Stimulated activated memory B cell treated with anti-CD40 and anti-IgM and Interleukin-4, amounts not matched to agents 10 μg/mL and 1 μg/mL and 100 μg/mL, for 72 hours (primary cell): ENCODE measurements around the gene ADAMTS2.
"Not testable (repeated sequence)": the region's sequence is repeated elsewhere in the genome, so short reads cannot be mapped to it uniquely, and the experiment has no call there.

Source experiments
- ATAC-seq: fragments of 150-1000 bp; cut with Tn5 transposase; 2 replicates; pipeline ENCODE4 v1.10.0; 2021
- H3K27ac Mint-ChIP-seq: one replicate; pipeline ENCODE4 v1.8.0; 2022; ENCODE audit warnings: mild to moderate bottlenecking, mixed read lengths
- H3K27me3 Mint-ChIP-seq: one replicate; pipeline ENCODE4 v1.8.0; 2022; ENCODE audit warnings: mixed read lengths
- H3K36me3 Mint-ChIP-seq: one replicate; pipeline ENCODE4 v1.8.0; 2022; ENCODE audit warnings: mixed read lengths
- H3K4me1 Mint-ChIP-seq: one replicate; pipeline ENCODE4 v1.8.0; 2022; ENCODE audit warnings: mixed read lengths
- H3K4me3 Mint-ChIP-seq: one replicate; pipeline ENCODE4 v1.8.0; 2022; ENCODE audit warnings: mild to moderate bottlenecking, moderate library complexity, mixed read lengths
- H3K9me3 Mint-ChIP-seq: one replicate; pipeline ENCODE4 v1.8.0; 2022; ENCODE audit warnings: mixed read lengths

ADAMTS2 gene

GRCh38 chr5:179294131-179294780 lies 51.0 kb downstream of the ADAMTS2 start:
- no peak overlapping the region for H3K27ac Mint-ChIP-seq
- no peaks in the 10 kb centered on the region for H3K36me3 Mint-ChIP-seq
- no peak overlapping the region for H3K4me3 Mint-ChIP-seq
- H3K4me1 Mint-ChIP-seq = no peaks in the 10 kb centered on the region
- peaks cover 9% of the 10 kb centered on the region for H3K9me3 Mint-ChIP-seq
- H3K27me3 Mint-ChIP-seq = peaks cover 32% of the 10 kb centered on the region
- no peak for ATAC-seq

- Mint-ChIP-seq H3K36me3 (no peaks in the 10 kb centered on the region), H3K4me1 (no peaks in the 10 kb centered on the region), H3K4me3 (no peak overlapping the region), H3K27ac (no peak overlapping the region), H3K9me3 (peaks cover 3% of the 10 kb centered on the region), H3K27me3 (peaks cover 26% of the 10 kb centered on the region)
- no peak for ATAC-seq
These were observed 52.3 kb downstream of the ADAMTS2 start for GRCh38 chr5:179292681-179293635.

- peaks cover 19% of the 10 kb centered on the region for H3K27me3 Mint-ChIP-seq
- no peak overlapping the region for H3K27ac Mint-ChIP-seq
- H3K36me3 Mint-ChIP-seq = no peaks in the 10 kb centered on the region
- H3K4me3 Mint-ChIP-seq = no peak overlapping the region
- ATAC-seq = no peak
- peaks cover 2% of the 10 kb centered on the region for H3K9me3 Mint-ChIP-seq
- H3K4me1 Mint-ChIP-seq = no peaks in the 10 kb centered on the region
These were observed 53.1 kb downstream of the ADAMTS2 start for GRCh38 chr5:179292202-179292601.

GRCh38 chr5:179290681-179291540 lies 54.4 kb downstream of the ADAMTS2 start:
- no peak for ATAC-seq
- Mint-ChIP-seq H3K27ac (no peak overlapping the region), H3K36me3 (no peaks in the 10 kb centered on the region), H3K27me3 (peaks cover 28% of the 10 kb centered on the region), H3K9me3 (peaks cover 2% of the 10 kb centered on the region), H3K4me3 (no peak overlapping the region), H3K4me1 (no peaks in the 10 kb centered on the region)

- no peak for ATAC-seq
- Mint-ChIP-seq H3K9me3 (peaks cover 2% of the 10 kb centered on the region), H3K36me3 (no peaks in the 10 kb centered on the region), H3K4me1 (no peaks in the 10 kb centered on the region), H3K4me3 (no peak overlapping the region), H3K27me3 (peaks cover 19% of the 10 kb centered on the region), H3K27ac (no peak overlapping the region)
These were observed 55.4 kb downstream of the ADAMTS2 start for GRCh38 chr5:179289756-179290385.

GRCh38 chr5:179288809-179289185 lies 56.5 kb downstream of the ADAMTS2 start:
- H3K4me3 Mint-ChIP-seq = no peak overlapping the region

GRCh38 chr5:179288101-179288808 lies 57.0 kb downstream of the ADAMTS2 start:
- H3K9me3 Mint-ChIP-seq = peaks cover 2% of the 10 kb centered on the region
- H3K36me3 Mint-ChIP-seq = no peaks in the 10 kb centered on the region
- H3K27ac Mint-ChIP-seq = no peak overlapping the region
- H3K4me1 Mint-ChIP-seq = no peaks in the 10 kb centered on the region
- H3K27me3 Mint-ChIP-seq = peaks cover 15% of the 10 kb centered on the region
- ATAC-seq = no peak
- no peak overlapping the region for H3K4me3 Mint-ChIP-seq

More at GRCh38 chr5:179288809-179289185, 56.5 kb downstream of the ADAMTS2 start:
- ATAC-seq = no peak
- H3K36me3 Mint-ChIP-seq = no peaks in the 10 kb centered on the region
- peaks cover 2% of the 10 kb centered on the region for H3K9me3 Mint-ChIP-seq
- H3K27ac Mint-ChIP-seq = no peak overlapping the region
- no peaks in the 10 kb centered on the region for H3K4me1 Mint-ChIP-seq
- peaks cover 15% of the 10 kb centered on the region for H3K27me3 Mint-ChIP-seq

GRCh38 chr5:179287631-179288030 lies 57.6 kb downstream of the ADAMTS2 start:
- no peak overlapping the region for H3K4me3 Mint-ChIP-seq
- H3K27ac Mint-ChIP-seq = no peak overlapping the region
- no peaks in the 10 kb centered on the region for H3K36me3 Mint-ChIP-seq
- H3K9me3 Mint-ChIP-seq = peaks cover 2% of the 10 kb centered on the region
- H3K4me1 Mint-ChIP-seq = no peaks in the 10 kb centered on the region
- no peak for ATAC-seq
- peaks cover 15% of the 10 kb centered on the region for H3K27me3 Mint-ChIP-seq

- H3K4me3 Mint-ChIP-seq = no peak overlapping the region
These were observed 58.2 kb downstream of the ADAMTS2 start for GRCh38 chr5:179287071-179287470.

GRCh38 chr5:179285776-179286162 lies 59.5 kb downstream of the ADAMTS2 start:
- H3K4me3 Mint-ChIP-seq = not testable (repeated sequence)

More at GRCh38 chr5:179287071-179287470, 58.2 kb downstream of the ADAMTS2 start:
- peak; percentile 14 for ATAC-seq
- Mint-ChIP-seq H3K4me1 (no peaks in the 10 kb centered on the region), H3K36me3 (no peaks in the 10 kb centered on the region), H3K27ac (no peak overlapping the region), H3K9me3 (peaks cover 6% of the 10 kb centered on the region), H3K27me3 (peaks cover 15% of the 10 kb centered on the region)

GRCh38 chr5:179284751-179285631 lies 60.3 kb downstream of the ADAMTS2 start:
- Mint-ChIP-seq H3K4me3 (no peak overlapping the region), H3K27ac (no peak overlapping the region), H3K27me3 (peaks cover 15% of the 10 kb centered on the region), H3K4me1 (no peaks in the 10 kb centered on the region), H3K36me3 (no peaks in the 10 kb centered on the region), H3K9me3 (peaks cover 11% of the 10 kb centered on the region)
- ATAC-seq = no peak

More at GRCh38 chr5:179285776-179286162, 59.5 kb downstream of the ADAMTS2 start:
- not testable (repeated sequence) for H3K4me1 Mint-ChIP-seq, H3K27ac Mint-ChIP-seq, H3K36me3 Mint-ChIP-seq, ATAC-seq
- Mint-ChIP-seq H3K9me3 (peaks cover 11% of the 10 kb centered on the region), H3K27me3 (peaks cover 15% of the 10 kb centered on the region)

GRCh38 chr5:179283908-179284307 lies 61.4 kb downstream of the ADAMTS2 start:
- not testable (repeated sequence) for H3K9me3 Mint-ChIP-seq, ATAC-seq, H3K4me1 Mint-ChIP-seq, H3K36me3 Mint-ChIP-seq, H3K27ac Mint-ChIP-seq, H3K4me3 Mint-ChIP-seq
- H3K27me3 Mint-ChIP-seq = peaks cover 15% of the 10 kb centered on the region

- peaks cover 9% of the 10 kb centered on the region for H3K9me3 Mint-ChIP-seq
- peaks cover 9% of the 10 kb centered on the region for H3K27me3 Mint-ChIP-seq
- H3K4me3 Mint-ChIP-seq = no peak overlapping the region
- no peaks in the 10 kb centered on the region for H3K4me1 Mint-ChIP-seq
- H3K27ac Mint-ChIP-seq = no peak overlapping the region
- H3K36me3 Mint-ChIP-seq = no peaks in the 10 kb centered on the region
- no peak for ATAC-seq
These were observed 63.6 kb downstream of the ADAMTS2 start for GRCh38 chr5:179281694-179282093.
